DMS53 treated with DMSO at 0.1 percent for 48 hours (cell line): ENCODE data around the gene ADGRV1.

ENCODE experiments used
- DNase-seq: peaks from one replicate; lab custom pipeline; 2025; ENCODE audit not compliant: unreplicated experiment; lab: John Stamatoyannopoulos, UW

The ADGRV1 gene

DNA sequence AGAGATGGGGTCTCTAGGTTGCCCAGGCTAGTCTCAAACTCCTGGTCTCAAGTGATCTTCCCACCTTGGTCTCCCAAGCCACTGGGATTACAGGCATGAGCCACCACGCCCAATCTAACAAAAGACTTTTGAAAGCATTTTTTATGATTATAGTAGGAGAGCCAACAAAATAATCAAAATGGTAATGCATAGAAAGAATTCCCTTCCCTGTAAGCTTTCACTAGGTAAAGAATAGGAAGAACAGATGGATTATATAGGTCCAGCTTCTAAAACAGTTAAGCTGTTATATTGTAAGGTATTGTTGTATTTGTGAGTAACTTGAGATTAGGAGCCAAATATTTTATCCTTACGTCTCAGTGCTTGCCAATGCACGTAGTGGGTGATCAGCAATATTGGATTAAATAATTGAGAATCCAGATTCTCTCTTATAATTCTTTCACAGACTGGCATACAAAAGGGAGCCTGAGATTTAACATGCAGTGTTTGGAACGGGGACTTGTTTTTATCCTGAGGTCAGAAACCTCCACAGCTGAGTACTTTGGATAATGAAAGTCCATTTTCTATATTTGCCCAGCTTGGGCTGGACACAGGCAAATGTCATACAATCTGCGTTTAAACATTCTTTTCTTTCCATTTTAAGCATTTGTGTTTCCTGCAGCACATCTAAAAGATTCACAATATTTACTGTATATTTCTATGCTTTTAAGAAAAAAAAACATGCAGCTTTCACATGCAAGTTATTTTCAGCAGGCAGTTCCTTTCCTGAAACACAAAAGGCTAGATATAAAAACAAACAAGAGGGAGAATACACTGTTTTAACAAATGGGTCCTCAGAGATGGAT is 586.1 kb downstream of the ADGRV1 start:
- DNase-seq = no peak

DNA sequence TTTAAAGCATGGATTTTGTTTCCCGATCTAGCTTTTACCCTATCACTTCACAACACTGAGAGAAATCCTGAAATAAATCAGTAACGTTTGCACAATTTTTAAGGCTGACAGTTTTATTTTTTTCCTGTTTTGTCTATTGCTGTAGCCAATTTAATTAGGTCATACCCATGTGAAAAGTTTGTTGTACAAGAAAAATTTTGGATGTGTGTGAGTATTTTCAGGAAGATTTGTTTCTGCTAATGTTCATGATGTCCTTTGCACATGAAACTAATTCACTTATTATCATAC is 586.7 kb downstream of the ADGRV1 start:
- no peak for DNase-seq

GRCh38 chr5:91146230-91146629 is 587.6 kb downstream of the ADGRV1 start:
- no peak for DNase-seq

DNA sequence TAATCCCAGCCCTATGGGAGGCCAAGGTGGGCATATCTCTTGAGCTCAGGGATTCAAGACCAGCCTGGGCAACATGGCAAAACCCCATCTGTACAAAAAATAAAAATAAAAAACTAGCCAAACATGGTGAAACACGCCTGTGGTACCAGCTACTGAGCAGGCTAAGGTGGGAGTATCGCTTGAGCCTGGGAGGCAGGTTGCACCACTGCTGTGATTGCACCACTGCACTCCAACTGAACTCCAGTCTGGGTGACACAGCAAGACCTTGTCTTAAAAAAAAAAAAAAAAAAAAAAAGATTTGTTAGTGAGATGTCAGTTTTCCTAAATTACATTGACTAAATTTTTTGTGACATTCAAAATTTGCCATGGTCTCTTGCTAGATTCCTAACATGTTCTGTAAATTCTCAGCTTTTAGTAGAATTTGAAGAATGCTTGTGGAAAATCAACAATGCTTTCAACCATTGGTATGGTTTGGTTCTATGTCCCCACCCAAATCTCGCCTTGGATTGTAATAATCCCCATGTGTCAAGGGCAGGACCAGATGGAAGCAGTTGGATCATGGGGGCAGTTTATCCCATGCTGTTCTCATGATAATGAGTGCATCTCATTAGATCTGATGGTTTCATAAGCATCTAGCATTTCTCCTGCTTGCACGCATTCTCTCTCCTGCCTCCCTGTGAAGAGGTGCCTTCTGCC is 588.5 kb downstream of the ADGRV1 start:
- DNase-seq = no peak

DNA sequence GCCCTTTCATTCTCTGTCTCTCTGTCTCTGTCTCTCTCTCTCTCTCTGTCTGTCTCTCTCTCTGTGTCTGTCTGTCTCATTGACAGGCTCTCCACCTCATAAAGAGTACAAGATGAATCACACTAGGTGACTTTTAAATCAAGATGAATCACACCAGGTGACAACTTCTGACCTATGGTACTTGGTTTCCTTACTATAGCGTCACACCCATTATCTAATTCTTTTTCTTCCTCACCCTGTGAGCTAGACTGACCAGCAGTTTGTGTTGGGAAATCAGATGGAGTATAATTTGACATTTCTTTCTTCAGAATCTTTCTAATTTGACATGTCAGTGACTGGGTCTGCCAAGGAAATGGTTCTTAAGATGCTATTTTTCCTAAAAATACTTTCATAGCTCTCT is 591.6 kb downstream of the ADGRV1 start:
- no peak for DNase-seq

- DNase-seq = no peak
Observed at GRCh38 chr5:91150636-91151035, 592.0 kb downstream of the ADGRV1 start.

- no peak for DNase-seq
Observed at GRCh38 chr5:91151947-91152346, 593.4 kb downstream of the ADGRV1 start.

GRCh38 chr5:91154338-91154737 is 595.7 kb downstream of the ADGRV1 start:
- DNase-seq = no peak

DNA sequence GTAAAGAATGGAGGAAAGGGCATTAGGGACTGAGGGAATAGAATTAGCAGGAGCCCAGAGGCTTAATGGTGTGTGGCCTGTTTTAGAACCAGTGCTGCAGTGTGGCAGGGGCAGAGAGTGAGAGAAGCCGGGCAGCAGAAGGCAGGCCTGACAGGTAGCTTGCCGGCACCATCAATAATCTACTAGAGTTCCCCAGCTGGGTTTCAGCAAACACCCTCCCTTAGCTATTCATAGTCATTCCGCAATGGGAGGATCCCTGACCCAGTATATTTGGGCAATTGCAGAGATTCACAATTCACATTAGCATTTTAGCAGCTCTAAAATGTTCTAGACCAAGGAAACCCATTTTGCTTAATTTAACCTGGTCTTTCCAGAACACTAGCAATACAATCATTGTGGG is 596.7 kb downstream of the ADGRV1 start:
- no peak for DNase-seq

- DNase-seq = no peak
Observed at GRCh38 chr5:91156242-91156641, 597.6 kb downstream of the ADGRV1 start.

DNA sequence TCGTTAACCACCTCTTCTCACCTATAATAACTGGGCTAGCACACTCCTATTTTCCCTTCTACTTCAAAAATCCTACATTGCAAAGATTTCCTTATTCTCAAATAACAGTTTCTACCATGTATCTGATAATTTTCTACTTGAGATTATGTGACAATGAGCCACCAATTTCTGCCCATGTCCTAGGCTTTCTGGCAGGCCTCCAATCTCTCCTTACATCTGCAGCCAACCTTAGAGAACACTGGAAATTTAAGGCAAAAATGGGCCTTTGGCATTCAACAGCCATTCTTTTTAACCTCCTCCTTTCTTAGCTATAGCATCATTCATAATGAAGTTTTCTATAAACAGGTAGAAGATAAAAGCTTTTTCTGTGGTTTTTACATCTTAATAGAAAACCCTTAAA is 599.4 kb downstream of the ADGRV1 start:
- DNase-seq = no peak

GRCh38 chr5:91159647-91160046 is 601.0 kb downstream of the ADGRV1 start:
- DNase-seq = no peak

DNA sequence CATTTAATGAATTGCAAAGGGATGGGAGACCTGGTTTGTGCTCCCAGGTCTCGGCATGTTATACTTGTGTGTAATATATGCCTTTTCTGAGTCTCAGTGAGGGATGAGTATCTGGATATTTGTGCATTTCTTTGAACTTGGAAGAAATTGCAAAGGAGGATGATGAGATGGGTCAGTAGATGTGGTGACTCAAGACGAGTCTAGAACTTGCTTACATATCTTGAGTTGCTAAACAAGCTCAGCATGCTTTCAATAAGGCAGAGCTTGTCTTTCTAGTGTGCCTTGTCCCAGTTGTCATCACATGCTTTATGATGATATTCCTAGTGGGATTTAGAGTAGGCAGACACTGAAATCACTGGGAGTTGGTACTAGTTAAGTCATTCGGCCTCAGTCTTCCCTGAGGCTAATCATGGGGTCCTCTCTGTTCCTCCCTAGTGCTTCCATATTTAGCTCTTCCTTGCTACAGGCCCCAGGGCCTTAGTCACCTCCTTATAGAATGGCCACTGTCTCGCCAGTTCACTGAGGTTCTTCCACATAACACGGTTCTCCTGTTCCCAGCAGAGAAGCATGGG is 602.2 kb downstream of the ADGRV1 start:
- DNase-seq = no peak

GRCh38 chr5:91162534-91163381 is 604.2 kb downstream of the ADGRV1 start:
- peak; percentile 92 for DNase-seq

GRCh38 chr5:91164424-91164823 is 605.8 kb downstream of the ADGRV1 start:
- DNase-seq = no peak

DNA sequence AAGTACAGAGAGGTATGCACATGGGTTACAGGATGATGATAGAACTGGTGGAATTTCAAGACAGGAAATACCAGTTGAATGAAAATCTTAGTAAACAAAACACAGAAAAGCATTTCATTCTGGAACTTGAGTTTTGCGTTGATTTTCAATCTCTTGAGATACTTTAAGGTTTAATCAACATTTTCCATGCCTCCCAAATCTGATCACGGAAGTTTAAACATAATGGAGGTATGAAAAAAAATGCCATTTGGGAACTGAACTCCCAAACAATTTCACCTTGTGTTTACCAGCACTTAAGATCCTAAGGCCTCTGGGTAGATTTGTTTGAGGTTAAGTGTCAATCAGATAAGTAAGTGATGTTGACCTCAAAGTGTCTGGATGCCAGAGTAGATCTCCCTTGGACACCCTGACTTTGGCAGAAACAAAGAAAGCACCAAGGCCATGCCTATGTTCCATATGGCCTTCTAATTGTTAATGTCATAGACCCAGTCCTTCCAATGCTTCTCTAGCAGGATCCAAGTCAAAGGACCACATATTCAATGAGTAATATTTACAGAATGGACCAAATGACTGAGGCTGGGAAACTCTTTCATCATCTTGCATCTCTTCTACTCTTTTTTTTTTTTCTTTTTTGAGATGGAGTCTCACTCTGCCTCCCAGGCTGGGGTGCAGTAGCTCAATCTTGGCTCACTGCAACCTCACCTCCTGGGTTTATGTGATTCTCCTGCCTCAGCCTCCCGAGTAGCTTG is 607.6 kb downstream of the ADGRV1 start:
- no peak for DNase-seq

DNA sequence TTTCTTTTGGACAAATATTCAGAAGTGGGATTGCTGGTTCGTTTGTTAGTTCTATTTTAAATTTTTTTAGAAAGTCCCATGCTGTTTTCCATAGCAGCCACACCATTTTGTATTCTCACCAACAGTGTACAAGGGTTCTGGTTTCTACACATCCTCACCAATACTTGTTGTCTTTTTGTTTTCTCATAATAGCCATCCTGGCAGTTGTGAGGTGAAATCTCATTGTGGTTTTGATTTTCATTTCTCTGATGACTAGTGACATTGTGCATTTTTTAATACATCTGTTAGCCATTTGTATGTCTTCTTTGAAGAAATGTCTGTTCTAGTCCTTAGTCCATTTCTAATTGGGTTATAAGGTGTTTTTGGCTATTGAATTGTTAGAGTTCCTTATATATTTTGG is 610.3 kb downstream of the ADGRV1 start:
- no peak for DNase-seq

- no peak for DNase-seq
Observed at GRCh38 chr5:91170266-91170665, 611.7 kb downstream of the ADGRV1 start.

DNA sequence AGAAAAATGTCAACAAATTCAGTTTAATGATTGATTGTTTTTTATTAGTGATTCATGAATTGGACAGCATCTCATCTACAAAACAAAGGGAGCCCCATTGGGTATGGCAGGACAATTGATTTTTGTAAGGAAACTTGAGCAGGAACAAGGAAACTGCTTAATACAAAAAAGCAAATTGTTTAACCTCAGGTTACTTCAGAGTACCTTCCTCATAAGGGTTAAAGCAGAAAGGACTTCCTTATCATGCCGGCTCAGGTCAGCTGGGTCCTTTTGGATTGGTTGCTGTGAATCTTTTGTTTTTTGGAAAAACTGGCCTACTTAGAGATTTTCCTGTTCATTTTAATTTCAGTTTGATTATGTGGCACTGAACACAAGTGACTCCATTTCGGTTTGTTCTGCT is 612.7 kb downstream of the ADGRV1 start:
- no peak for DNase-seq

DNA sequence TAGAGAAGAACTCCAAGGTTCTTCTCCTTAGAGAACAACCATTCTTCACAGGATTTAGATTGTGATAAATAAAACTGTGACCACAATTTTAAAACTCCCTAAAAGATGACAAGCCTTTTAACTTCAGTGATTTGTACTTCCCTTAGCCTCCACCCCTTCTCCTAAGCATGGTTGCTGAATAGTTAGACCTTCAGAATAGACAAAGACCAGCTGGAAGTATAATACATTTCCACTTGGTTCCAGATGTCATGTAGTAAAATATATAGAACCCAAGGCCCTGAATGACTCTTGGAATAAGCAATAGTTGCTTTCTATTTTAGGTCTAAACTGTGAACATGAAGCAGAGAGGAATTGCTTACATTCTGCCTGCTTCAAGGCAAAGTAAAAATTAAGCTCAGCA is 615.8 kb downstream of the ADGRV1 start:
- DNase-seq = no peak

DNA sequence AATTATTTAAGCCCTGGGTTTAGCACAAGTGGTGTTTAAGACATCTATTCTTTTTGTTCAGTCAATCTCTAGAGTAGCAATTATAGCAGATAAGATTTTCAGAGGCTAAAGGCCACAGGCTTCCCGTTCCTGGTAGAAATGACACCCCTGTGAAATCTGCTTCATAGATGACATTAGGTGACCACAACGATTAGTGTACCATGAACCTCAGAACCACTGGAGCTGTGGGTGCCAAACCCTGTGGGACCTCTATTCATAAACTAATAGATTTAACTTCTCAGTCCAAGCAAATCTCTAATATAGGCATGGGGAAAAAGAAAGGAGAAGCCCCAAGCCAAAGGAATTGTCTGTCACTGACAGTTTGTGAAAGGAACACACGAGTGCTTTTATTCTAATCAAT is 617.1 kb downstream of the ADGRV1 start:
- no peak for DNase-seq
